ENCODE results near the gene RAPGEF4.

RAPGEF4 gene

GRCh38 chr2:172725746-172726145 is 9.9 kb upstream of the RAPGEF4 start:
- no peak overlapping the region for H3K4me3 ChIP-seq (ENCODE audit: low read length)
- no peak for TF ChIP-seq CTCF (conservative IDR thresholded peaks at IDR 0.05; ENCODE audit: low read length)
- DNase-seq (ENCODE audit: low read depth): no peak

- DNase-seq (ENCODE audit: low read depth): peak; percentile 20
- no peak for TF ChIP-seq CTCF (conservative IDR thresholded peaks at IDR 0.05; ENCODE audit: low read length)
- no peak overlapping the region for H3K4me3 ChIP-seq (ENCODE audit: low read length)
These were observed 9.4 kb upstream of the RAPGEF4 start for GRCh38 chr2:172726172-172726735.

GRCh38 chr2:172730411-172730810 is 5.2 kb upstream of the RAPGEF4 start:
- DNase-seq (ENCODE audit: low read depth): no peak
- TF ChIP-seq CTCF (conservative IDR thresholded peaks at IDR 0.05; ENCODE audit: low read length): no peak

GRCh38 chr2:172734711-172735581 is 699 bp upstream of the RAPGEF4 start:
- H3K4me3 ChIP-seq (ENCODE audit: low read length): 0 out of 2 replicates have a peak overlapping the region, but pooled peaks have one; percentile 3
- peak; percentile 23 for DNase-seq (ENCODE audit: low read depth)
- TF ChIP-seq CTCF (conservative IDR thresholded peaks at IDR 0.05; ENCODE audit: low read length): no peak

More at GRCh38 chr2:172730411-172730810, 5.2 kb upstream of the RAPGEF4 start:
- H3K4me3 ChIP-seq (ENCODE audit: low read length): no peak overlapping the region

- TF ChIP-seq CTCF (conservative IDR thresholded peaks at IDR 0.05; ENCODE audit: low read length): no peak
- H3K4me3 ChIP-seq (ENCODE audit: low read length): no peak overlapping the region
- DNase-seq (ENCODE audit: low read depth): no peak
These were observed 954 bp downstream of the RAPGEF4 start for GRCh38 chr2:172736424-172737174.

GRCh38 chr2:172739661-172740266 is 4.1 kb downstream of the RAPGEF4 start:
- no peak for DNase-seq (ENCODE audit: low read depth)
- no peak for TF ChIP-seq CTCF (conservative IDR thresholded peaks at IDR 0.05; ENCODE audit: low read length)
- H3K4me3 ChIP-seq (ENCODE audit: low read length): no peak overlapping the region
